Vagina (tissue), 2 donors: ENCODE measurements around the gene NDUFB10. TPM values are rescaled to one million over a fixed set of nuclear protein-coding genes. Genes with fewer than 3 reads are reported as not detected.

ENCODE experiments used
- DNase-seq, 2 donors: peaks; one replicate each; pipeline ENCODE4 v3.0.0-alpha.2; 2017; ENCODE audit errors: extremely low spot score in 2 of 2
- H3K27ac ChIP-seq: fragments of 200-600 bp; sonication (generic); one replicate; pipeline ENCODE4 v1.5.1; 2019
- H3K27me3 ChIP-seq: fragments of 200-600 bp; sonication (generic); one replicate; pipeline ENCODE4 v1.5.1; 2019
- H3K36me3 ChIP-seq, 2 donors: fragments of 200-600 bp; sonication (generic); one replicate each; pipeline ENCODE4 v1.5.1; 2017 to 2019
- H3K4me1 ChIP-seq: fragments of 200-600 bp; sonication (generic); one replicate; pipeline ENCODE4 v1.5.1; 2019
- H3K4me3 ChIP-seq, 2 donors: fragments of 200-600 bp; sonication (generic); 1 replicate in 1 of 2; 2 replicates in 1 of 2; pipeline ENCODE4 v1.5.1; 2016 to 2019
- H3K9me3 ChIP-seq: fragments of 200-600 bp; sonication (generic); one replicate; pipeline ENCODE4 v1.5.1; 2019
- CTCF ChIP-seq, 3 experiments: fragments of 450-650 bp in 2 of 3; fragments of 200-600 bp in 1 of 3; sonication (generic) in 1 of 3; IDR thresholded peaks; one replicate each; pipeline ENCODE4 v1.5.1; 2017 to 2019; ENCODE audit warnings: antibody characterized with exemption in 3 of 3, mild to moderate bottlenecking in 2 of 3, moderate library complexity in 2 of 3
- POLR2A ChIP-seq, 2 donors: fragments of 450-650 bp; IDR thresholded peaks; one replicate each; pipeline ENCODE4 v1.6.1; 2017; ENCODE audit warnings: antibody characterized with exemption in 2 of 2, mild to moderate bottlenecking in 2 of 2, moderate library complexity in 2 of 2
- POLR2AphosphoS5 ChIP-seq, 2 donors: sonication (generic); formaldehyde crosslinking; IDR thresholded peaks; one replicate each; pipeline ENCODE4 v1.9.0; 2017; ENCODE audit warnings: antibody characterized with exemption in 2 of 2, mild to moderate bottlenecking in 2 of 2, low read depth in 1 of 2; ENCODE audit not compliant: insufficient read depth in 1 of 2
- intact Hi-C: fragments of 100-400 bp; cut with DNase I; formaldehyde crosslinking; loops from one replicate; pipeline ENCODE4 v1.15.1; 2023
- total RNA-seq: library from RNA; depleted of rRNA; stranded (reverse); fragments of >200 nt; gene quantifications from one replicate; pipeline ENCODE4 v1.2.3, GENCODE V29; 2016

NDUFB10 gene
- total RNA-seq, 1 donor from 2014 or later: 132 TPM

- H3K27me3 ChIP-seq: no peaks in the 10 kb centered on the region
Observed at GRCh38 chr16:1977875-1978268, 18.5 kb downstream of the NDUFB10 start.

GRCh38 chr16:1978476-1979120, 19.3 kb downstream of the NDUFB10 start:
- H3K4me1 ChIP-seq: peaks cover 21% of the 10 kb centered on the region
- H3K36me3 ChIP-seq: peaks cover 0 to 41% of the 10 kb centered on the region in 2 donors
- peak overlapping the region in 1 of 2 donors; percentile 32 for H3K4me3 ChIP-seq
- no peaks in the 10 kb centered on the region for H3K9me3 ChIP-seq
- H3K27ac ChIP-seq: peak overlapping the region; percentile 49
- intact Hi-C loops: no loop called here
- TF ChIP-seq CTCF (IDR thresholded peaks at IDR 0.05) (no peak), POLR2A (IDR thresholded peaks at IDR 0.05) (no peak), POLR2AphosphoS5 (IDR thresholded peaks at IDR 0.05; ENCODE audit: insufficient read depth in 1 of 2, low read depth in 1 of 2) (no peak)
- no peak for DNase-seq
- no peaks in the 10 kb centered on the region for H3K27me3 ChIP-seq

More at GRCh38 chr16:1977875-1978268, 18.5 kb downstream of the NDUFB10 start:
- H3K36me3 ChIP-seq: peaks cover 0 to 41% of the 10 kb centered on the region in 2 donors
- DNase-seq: no peak
- peaks cover 21% of the 10 kb centered on the region for H3K4me1 ChIP-seq
- intact Hi-C loops: no loop called here
- no peaks in the 10 kb centered on the region for H3K9me3 ChIP-seq
- no peak overlapping the region for H3K4me3 ChIP-seq
- no peak overlapping the region for H3K27ac ChIP-seq
- TF ChIP-seq POLR2A (IDR thresholded peaks at IDR 0.05) (no peak), POLR2AphosphoS5 (IDR thresholded peaks at IDR 0.05; ENCODE audit: insufficient read depth in 1 of 2, low read depth in 1 of 2) (no peak), CTCF (IDR thresholded peaks at IDR 0.05) (no peak)

GRCh38 chr16:1979271-1980029, 20.1 kb downstream of the NDUFB10 start:
- DNase-seq: no peak
- Histone ChIP-seq H3K36me3 (peaks cover 0 to 39% of the 10 kb centered on the region in 2 donors), H3K9me3 (no peaks in the 10 kb centered on the region), H3K27me3 (no peaks in the 10 kb centered on the region), H3K4me1 (peaks cover 20% of the 10 kb centered on the region), H3K4me3 (peak overlapping the region in 1 of 2 donors; percentile 32), H3K27ac (peak overlapping the region; percentile 49)
- no peak for TF ChIP-seq POLR2A (IDR thresholded peaks at IDR 0.05)
- peak in 1 of 2 donors; percentile 41 for TF ChIP-seq POLR2AphosphoS5 (IDR thresholded peaks at IDR 0.05; ENCODE audit: insufficient read depth in 1 of 2, low read depth in 1 of 2)
- intact Hi-C loops: no loop called here

- no peaks in the 10 kb centered on the region for H3K27me3 ChIP-seq
- no peaks in the 10 kb centered on the region for H3K9me3 ChIP-seq
- TF ChIP-seq CTCF (IDR thresholded peaks at IDR 0.05) (no peak), POLR2A (IDR thresholded peaks at IDR 0.05) (no peak)
- DNase-seq: no peak
- intact Hi-C loops: no loop called here
- peaks cover 0 to 32% of the 10 kb centered on the region in 2 donors for H3K36me3 ChIP-seq
- H3K27ac ChIP-seq: no peak overlapping the region
- peaks cover 27% of the 10 kb centered on the region for H3K4me1 ChIP-seq
- H3K4me3 ChIP-seq: peak overlapping the region in 1 of 2 donors; percentile 26
Observed at GRCh38 chr16:1980030-1980769, 20.9 kb downstream of the NDUFB10 start.

GRCh38 chr16:1980770-1981087, 21.4 kb downstream of the NDUFB10 start:
- Histone ChIP-seq H3K4me3 (no peak overlapping the region), H3K27ac (no peak overlapping the region), H3K36me3 (peaks cover 0 to 28% of the 10 kb centered on the region in 2 donors), H3K27me3 (no peaks in the 10 kb centered on the region), H3K4me1 (peaks cover 30% of the 10 kb centered on the region), H3K9me3 (no peaks in the 10 kb centered on the region)
- no peak for DNase-seq
- no peak for TF ChIP-seq CTCF (IDR thresholded peaks at IDR 0.05)
- TF ChIP-seq POLR2A (IDR thresholded peaks at IDR 0.05): no peak
- intact Hi-C loops: no loop called here
